ENCODE measurements around the gene UBE2D2. TPM values are rescaled to one million over a fixed set of nuclear protein-coding genes. Genes with fewer than 3 reads are reported as not detected.
A peak's percentile ranks its signal among the peaks of the same experiment; 100 is the strongest.

The UBE2D2 gene
- total and polyA plus RNA-seq, 2 experiments from 2014 or later, result 120 to 172 TPM

DNA sequence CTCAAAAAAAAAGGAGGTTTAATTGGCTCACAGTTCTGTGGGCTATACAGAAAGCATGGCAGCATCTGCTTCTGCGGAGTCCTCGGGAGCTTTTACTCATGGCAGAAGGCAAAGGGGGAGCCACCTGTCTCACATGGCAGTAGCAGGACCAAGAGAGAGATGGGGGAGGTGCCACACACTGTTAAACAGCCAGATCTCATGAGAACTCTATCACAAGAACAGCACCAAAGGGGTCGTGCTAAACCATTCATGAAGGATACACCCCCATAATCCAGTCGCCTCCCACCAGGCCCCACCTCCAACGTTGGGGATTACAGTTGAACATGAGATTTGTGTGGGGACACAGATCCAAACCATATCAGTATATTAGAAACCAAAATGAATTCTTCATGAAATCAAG is 58.7 kb downstream of the UBE2D2 start:
- Mint-ChIP-seq H3K4me1 (no peaks in the 10 kb centered on the region; the same call in 2 of the 3 replicates), H3K27me3 (ENCODE audit: insufficient read depth, low read depth, poor library complexity) (peaks cover 3% of the 10 kb centered on the region), H3K27ac (no peak overlapping the region), H3K36me3 (ENCODE audit: low read depth) (peaks cover 73% of the 10 kb centered on the region), H3K9me3 (no peaks in the 10 kb centered on the region), H3K4me3 (no peak overlapping the region)
- Histone ChIP-seq H3K4me2 (no peak overlapping the region), H3K4me3 (no peak overlapping the region), H3K27me3 (ENCODE audit: insufficient read depth) (no peaks in the 10 kb centered on the region), H3K27ac (ENCODE audit: low read depth) (peak overlapping the region; percentile 72; the same call in 1 of the 2 replicates), H3K4me1 (ENCODE audit: insufficient read depth) (no peaks in the 10 kb centered on the region), H3F3A (replicated peaks; ENCODE audit: low read depth) (peaks cover 7% of the 10 kb centered on the region; the same call in 1 of the 2 replicates), H3K9me2 (ENCODE audit: insufficient read depth) (no peaks in the 10 kb centered on the region), H3K79me2 (replicated peaks; ENCODE audit: insufficient read depth) (peaks cover 7% of the 10 kb centered on the region; the same call in 1 of the 2 replicates), H3K36me3 (ENCODE audit: insufficient read depth) (peaks cover 50% of the 10 kb centered on the region), H2AFZ (no peak overlapping the region), H4K20me1 (replicated peaks; ENCODE audit: insufficient read depth) (peaks cover 10% of the 10 kb centered on the region; the same call in 1 of the 2 replicates)
- DNase-seq (ENCODE audit: low spot score), result no peak
- ATAC-seq, result no peak
- TF ChIP-seq ZNF331 (CRISPR knock-in tag; IDR thresholded peaks at IDR 0.05; ENCODE audit: low read depth) (no peak), STAT1 (IDR thresholded peaks at IDR 0.05; ENCODE audit: unreplicated experiment) (no peak), ZNF462 (CRISPR knock-in tag; IDR thresholded peaks at IDR 0.05) (no peak), CREB1 (CRISPR knock-in tag; IDR thresholded peaks at IDR 0.05; ENCODE audit: low read depth) (no peak), NANOG (IDR thresholded peaks at IDR 0.05; ENCODE audit: borderline replicate concordance) (no peak), EZH2phosphoT487 (IDR thresholded peaks at IDR 0.05; ENCODE audit: unreplicated experiment) (no peak), ZNF114 (CRISPR knock-in tag; IDR thresholded peaks at IDR 0.05) (no peak), JUNB (IDR thresholded peaks at IDR 0.05; ENCODE audit: unreplicated experiment) (no peak), POLR2AphosphoS5 (IDR thresholded peaks at IDR 0.05; ENCODE audit: low read depth) (no peak), EZH2 (IDR thresholded peaks at IDR 0.05; ENCODE audit: low read depth, unreplicated experiment) (no peak)
- TF ChIP-seq, protein P1, sequence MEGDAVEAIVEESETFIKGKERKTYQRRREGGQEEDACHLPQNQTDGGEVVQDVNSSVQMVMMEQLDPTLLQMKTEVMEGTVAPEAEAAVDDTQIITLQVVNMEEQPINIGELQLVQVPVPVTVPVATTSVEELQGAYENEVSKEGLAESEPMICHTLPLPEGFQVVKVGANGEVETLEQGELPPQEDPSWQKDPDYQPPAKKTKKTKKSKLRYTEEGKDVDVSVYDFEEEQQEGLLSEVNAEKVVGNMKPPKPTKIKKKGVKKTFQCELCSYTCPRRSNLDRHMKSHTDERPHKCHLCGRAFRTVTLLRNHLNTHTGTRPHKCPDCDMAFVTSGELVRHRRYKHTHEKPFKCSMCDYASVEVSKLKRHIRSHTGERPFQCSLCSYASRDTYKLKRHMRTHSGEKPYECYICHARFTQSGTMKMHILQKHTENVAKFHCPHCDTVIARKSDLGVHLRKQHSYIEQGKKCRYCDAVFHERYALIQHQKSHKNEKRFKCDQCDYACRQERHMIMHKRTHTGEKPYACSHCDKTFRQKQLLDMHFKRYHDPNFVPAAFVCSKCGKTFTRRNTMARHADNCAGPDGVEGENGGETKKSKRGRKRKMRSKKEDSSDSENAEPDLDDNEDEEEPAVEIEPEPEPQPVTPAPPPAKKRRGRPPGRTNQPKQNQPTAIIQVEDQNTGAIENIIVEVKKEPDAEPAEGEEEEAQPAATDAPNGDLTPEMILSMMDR (conservative IDR thresholded peaks at IDR 0.05; ENCODE audit: low read depth in 2 of 2), result no peak
- TF ChIP-seq, protein P2, sequence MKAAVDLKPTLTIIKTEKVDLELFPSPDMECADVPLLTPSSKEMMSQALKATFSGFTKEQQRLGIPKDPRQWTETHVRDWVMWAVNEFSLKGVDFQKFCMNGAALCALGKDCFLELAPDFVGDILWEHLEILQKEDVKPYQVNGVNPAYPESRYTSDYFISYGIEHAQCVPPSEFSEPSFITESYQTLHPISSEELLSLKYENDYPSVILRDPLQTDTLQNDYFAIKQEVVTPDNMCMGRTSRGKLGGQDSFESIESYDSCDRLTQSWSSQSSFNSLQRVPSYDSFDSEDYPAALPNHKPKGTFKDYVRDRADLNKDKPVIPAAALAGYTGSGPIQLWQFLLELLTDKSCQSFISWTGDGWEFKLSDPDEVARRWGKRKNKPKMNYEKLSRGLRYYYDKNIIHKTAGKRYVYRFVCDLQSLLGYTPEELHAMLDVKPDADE (IDR thresholded peaks at IDR 0.05), result no peak
- TF ChIP-seq, protein P3, sequence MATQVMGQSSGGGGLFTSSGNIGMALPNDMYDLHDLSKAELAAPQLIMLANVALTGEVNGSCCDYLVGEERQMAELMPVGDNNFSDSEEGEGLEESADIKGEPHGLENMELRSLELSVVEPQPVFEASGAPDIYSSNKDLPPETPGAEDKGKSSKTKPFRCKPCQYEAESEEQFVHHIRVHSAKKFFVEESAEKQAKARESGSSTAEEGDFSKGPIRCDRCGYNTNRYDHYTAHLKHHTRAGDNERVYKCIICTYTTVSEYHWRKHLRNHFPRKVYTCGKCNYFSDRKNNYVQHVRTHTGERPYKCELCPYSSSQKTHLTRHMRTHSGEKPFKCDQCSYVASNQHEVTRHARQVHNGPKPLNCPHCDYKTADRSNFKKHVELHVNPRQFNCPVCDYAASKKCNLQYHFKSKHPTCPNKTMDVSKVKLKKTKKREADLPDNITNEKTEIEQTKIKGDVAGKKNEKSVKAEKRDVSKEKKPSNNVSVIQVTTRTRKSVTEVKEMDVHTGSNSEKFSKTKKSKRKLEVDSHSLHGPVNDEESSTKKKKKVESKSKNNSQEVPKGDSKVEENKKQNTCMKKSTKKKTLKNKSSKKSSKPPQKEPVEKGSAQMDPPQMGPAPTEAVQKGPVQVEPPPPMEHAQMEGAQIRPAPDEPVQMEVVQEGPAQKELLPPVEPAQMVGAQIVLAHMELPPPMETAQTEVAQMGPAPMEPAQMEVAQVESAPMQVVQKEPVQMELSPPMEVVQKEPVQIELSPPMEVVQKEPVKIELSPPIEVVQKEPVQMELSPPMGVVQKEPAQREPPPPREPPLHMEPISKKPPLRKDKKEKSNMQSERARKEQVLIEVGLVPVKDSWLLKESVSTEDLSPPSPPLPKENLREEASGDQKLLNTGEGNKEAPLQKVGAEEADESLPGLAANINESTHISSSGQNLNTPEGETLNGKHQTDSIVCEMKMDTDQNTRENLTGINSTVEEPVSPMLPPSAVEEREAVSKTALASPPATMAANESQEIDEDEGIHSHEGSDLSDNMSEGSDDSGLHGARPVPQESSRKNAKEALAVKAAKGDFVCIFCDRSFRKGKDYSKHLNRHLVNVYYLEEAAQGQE (IDR thresholded peaks at IDR 0.05; ENCODE audit: unreplicated experiment), result no peak
